COLO829 (cell line): ENCODE data around the gene CHST15.
"Not testable (repeated sequence)": the region's sequence is repeated elsewhere in the genome, so short reads cannot be mapped to it uniquely, and the experiment has no call there.

ENCODE experiments used
- DNase-seq: peaks from one replicate; pipeline ENCODE4 v3.0.0; 2012; ENCODE audit warnings: low spot score

CHST15 gene

GRCh38 chr10:124124123-124124768 is 30.8 kb upstream of the CHST15 start:
- DNase-seq: no peak

GRCh38 chr10:124123156-124123555 is 29.8 kb upstream of the CHST15 start:
- no peak for DNase-seq

DNA sequence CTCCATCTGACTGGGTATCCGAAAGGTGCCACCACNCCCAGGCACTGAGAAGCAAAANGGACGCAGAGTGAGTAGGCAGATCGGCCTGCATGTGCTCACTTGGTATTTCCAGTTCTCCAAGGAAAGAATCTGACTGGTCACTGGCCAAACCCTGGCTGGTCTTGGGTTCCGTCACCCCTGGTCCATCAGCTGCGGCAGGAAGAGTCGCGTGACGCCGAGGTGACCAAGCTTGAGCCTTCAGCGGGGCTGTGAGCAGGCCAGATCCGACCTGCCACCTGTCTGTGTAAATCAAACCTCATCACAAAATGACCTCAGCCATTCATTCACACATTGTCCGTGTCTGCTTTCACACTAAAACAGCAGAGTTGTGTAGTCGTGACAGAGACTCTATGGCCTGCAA is 28.8 kb upstream of the CHST15 start:
- no peak for DNase-seq

- no peak for DNase-seq
Measured at GRCh38 chr10:124120410-124121061, 27.1 kb upstream of the CHST15 start.

- no peak for DNase-seq
Measured at GRCh38 chr10:124119946-124120345, 26.5 kb upstream of the CHST15 start.

- DNase-seq: no peak
Measured at GRCh38 chr10:124119216-124119615, 25.8 kb upstream of the CHST15 start.

DNA sequence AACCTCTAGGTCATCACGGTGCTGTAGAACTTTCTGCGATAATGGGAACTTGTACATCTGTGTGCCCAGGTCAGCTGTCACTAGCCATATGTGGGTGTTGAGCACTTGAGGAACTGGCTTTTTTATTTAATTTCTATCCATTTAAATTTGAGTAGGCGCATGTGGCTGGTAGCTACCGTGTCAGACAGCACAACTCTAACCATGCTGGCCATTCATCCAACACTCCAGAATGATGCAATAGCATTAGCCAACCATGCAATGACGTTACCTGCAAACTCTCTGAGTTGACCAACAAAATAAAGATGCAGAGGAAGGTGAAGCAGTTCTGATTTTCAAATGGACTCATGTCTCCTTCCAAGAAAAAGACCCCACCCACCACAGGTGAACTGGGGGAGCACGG is 24.4 kb upstream of the CHST15 start:
- no peak for DNase-seq

DNA sequence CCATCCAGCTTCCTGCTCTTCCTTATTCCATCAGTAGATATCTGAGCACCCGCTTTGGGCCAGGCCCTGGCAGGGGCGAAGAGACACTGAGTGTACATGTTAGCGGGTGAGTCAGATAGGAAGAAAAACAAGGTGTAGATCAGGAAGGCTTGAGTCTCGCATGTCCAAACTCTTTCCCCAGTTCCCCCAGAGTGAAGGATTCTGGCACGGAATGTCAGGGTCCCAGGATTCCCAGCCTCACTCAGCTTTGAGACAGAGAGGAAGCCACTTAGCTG is 24.1 kb upstream of the CHST15 start:
- DNase-seq: no peak

- DNase-seq: no peak
Measured at GRCh38 chr10:124116771-124117510, 23.5 kb upstream of the CHST15 start.

DNA sequence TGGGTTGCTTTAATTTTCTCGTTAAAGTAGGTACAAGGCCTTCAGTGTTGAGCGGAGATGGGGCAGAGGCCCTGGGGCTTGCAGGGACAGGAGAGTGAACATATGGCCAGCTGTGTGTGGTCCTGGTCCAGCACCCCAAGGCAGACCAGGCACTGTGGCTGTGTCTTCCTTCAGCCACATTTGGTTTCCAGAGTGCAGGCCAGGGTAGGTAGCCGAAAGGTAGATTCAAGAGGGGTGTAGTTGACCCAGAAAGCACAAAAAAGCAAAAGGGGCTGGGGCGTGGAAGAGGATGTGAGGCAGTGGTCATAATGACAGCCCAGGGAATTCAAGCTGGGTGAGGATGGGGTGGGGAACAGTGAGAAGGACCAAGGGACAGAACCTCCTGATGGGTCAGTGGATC is 21.3 kb upstream of the CHST15 start:
- DNase-seq: no peak

GRCh38 chr10:124112891-124113580 is 19.6 kb upstream of the CHST15 start:
- no peak for DNase-seq

- DNase-seq: no peak
Measured at GRCh38 chr10:124110882-124111281, 17.5 kb upstream of the CHST15 start.

- DNase-seq: no peak
Measured at GRCh38 chr10:124109261-124109660, 15.9 kb upstream of the CHST15 start.

- no peak for DNase-seq
Measured at GRCh38 chr10:124107072-124107471, 13.7 kb upstream of the CHST15 start.

GRCh38 chr10:124106241-124106879 is 13.0 kb upstream of the CHST15 start:
- peak; percentile 72 for DNase-seq

GRCh38 chr10:124105594-124105993 is 12.2 kb upstream of the CHST15 start:
- no peak for DNase-seq

DNA sequence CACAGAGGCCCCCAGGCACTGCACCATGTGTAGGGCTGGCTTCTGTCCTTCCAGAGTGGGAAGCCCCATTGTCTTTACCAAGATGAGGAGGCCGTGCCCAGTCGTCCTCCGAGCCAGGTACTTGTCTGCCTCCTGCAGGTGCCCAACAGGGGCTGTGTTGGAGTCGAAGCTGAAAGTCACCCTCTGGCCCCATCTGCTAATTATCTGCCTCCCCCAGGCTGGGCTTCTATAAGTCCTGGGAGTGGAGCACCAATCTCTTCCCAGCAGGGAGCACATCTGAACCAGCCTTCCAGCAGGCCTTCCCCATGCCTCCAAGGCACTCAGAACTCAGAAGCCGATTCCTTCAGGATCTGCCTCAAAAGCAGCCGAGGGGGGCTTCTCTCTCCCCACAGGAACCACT is 11.6 kb upstream of the CHST15 start:
- DNase-seq: no peak

GRCh38 chr10:124104011-124104627 is 10.7 kb upstream of the CHST15 start:
- DNase-seq: no peak

DNA sequence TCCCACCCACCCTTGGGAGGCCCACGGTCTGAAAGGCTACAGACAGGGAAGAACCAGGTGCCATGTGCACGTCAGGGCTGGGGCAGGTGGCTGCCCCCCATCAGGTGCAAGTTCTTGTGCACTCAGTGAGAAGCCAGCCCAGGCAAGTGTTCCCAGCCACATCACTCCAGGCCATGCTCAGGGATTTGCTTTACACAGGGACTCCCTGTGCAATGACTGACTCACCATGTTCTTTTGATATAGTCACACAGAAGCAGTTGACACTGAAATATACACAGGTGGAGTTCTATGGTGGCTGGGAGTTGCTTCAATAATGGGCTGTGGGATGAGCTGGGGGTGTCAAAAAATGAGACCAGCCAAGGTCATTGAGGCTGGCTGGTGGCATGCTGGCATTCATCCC is 8.0 kb upstream of the CHST15 start:
- DNase-seq: no peak

DNA sequence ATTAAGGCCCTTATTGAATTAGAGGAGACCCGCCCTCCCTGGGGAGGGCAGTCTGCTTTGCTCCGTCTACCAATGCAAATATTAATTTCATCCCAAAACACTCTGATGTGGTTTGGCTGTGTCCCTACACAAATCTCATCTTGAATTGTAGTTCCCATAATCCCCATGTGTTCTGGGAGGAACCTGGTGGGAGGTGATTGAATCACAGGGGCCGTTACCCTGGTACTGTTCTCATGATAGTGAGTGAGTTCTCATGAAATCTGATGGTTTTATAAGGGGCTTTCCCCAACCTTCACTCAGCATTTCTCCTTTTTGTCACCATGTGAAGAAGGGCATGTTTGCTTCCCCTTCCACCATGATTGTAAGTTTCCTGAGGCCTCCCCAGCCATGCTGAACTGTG is 7.3 kb upstream of the CHST15 start:
- DNase-seq: not testable (repeated sequence)

GRCh38 chr10:124100124-124100523 is 6.7 kb upstream of the CHST15 start:
- DNase-seq: no peak

GRCh38 chr10:124099604-124100003 is 6.2 kb upstream of the CHST15 start:
- no peak for DNase-seq
